Panc1 (cell line): Measurements from ENCODE around the gene FAM120B.

Experiments used
- CTCF ChIP-seq: fragments of 450-650 bp; IDR thresholded peaks from 2 replicates; pipeline ENCODE4 v1.5.1; 2017; ENCODE audit warnings: mild to moderate bottlenecking
- REST ChIP-seq, 2 experiments: IDR thresholded peaks; 2 replicates each; pipeline ENCODE4 v1.6.1; 2011 to 2012; ENCODE audit warnings: low read depth in 2 of 2, control low read depth in 1 of 2, low read length in 1 of 2, mild to moderate bottlenecking in 1 of 2, moderate library complexity in 1 of 2; ENCODE audit not compliant: insufficient read depth in 1 of 2

DNA sequence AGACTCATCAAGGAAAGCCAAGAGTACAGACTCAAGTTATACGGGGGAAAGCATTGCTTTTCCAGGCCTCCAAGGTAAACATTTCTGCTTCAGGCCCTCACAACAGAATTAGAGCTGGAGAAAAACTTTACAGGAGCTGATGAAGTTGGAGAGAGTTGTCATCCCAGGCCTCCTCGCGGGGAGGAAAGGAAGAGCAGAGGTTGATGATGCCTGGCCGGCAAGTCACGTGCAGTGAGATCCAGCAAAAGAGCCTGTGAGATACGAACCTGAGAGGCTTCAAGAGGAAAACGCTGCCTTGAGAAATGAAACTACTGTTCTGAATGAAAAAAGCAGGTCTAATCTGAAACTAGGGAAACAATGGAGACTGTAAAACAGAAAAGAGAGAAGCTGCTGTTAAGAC is 122.9 kb downstream of the FAM120B start:
- TF ChIP-seq CTCF (no peak), REST (IDR thresholded peaks at IDR 0.05; ENCODE audit: insufficient read depth in 1 of 2, low read depth in 2 of 2, low read length in 1 of 2) (no peak)
